ENCODE results near the gene MCEMP1.

Gene MCEMP1

GRCh38 chr19:7718668-7719067, 41.8 kb downstream of the MCEMP1 start:
- DNase-seq (ENCODE audit: low read depth, low spot score), result no peak
- H3K27ac ChIP-seq, result no peak overlapping the region

DNA sequence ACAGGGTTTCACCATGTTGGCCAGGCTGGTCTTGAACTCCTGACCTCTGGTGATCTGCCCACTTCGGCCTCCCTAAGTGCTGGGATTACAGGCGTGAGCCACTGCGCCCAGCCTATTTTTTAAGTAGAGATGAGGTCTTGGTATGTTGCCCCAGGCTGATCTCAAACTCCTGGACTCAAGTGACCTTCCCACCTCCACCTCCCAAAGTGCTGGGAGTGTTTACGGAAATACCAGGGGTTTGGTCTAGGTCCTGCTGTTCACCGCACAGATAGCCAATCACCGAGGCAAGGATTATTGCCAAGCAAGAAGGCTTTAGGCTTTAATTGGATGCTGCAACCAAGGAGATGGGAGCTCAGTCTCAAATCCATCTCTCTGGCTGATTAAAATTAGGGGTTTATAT, 43.5 kb downstream of the MCEMP1 start:
- no peak overlapping the region for H3K27ac ChIP-seq
- DNase-seq (ENCODE audit: low read depth, low spot score), result no peak

- H3K27ac ChIP-seq, result no peak overlapping the region
- no peak for DNase-seq (ENCODE audit: low read depth, low spot score)
These were observed 45.4 kb downstream of the MCEMP1 start for GRCh38 chr19:7722231-7722651.

- DNase-seq (ENCODE audit: low read depth, low spot score), result no peak
- no peak overlapping the region for H3K27ac ChIP-seq
These were observed 48.9 kb downstream of the MCEMP1 start for GRCh38 chr19:7725791-7726190.

DNA sequence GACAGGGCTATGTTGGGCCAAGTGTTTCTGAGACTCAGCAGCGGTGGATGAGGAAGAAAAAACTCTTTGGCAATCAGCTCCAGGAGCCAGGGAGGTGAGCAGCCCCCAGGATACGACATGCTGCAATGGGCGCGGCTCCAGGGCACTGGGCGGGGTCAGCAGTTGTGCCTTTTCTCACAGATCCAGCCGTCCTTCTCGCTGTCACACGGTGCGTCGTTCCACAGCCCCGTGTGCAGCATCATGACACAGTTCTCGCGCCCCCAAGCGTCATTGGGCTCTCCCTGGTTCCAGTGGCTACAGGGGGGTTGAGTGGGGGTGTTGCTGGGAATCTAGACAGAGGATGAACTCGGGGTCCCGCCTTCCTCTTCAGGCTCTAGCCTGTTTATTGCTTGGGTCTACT, 52.3 kb downstream of the MCEMP1 start:
- no peak for DNase-seq (ENCODE audit: low read depth, low spot score)
- no peak overlapping the region for H3K27ac ChIP-seq
